WERI-Rb-1 (cell line): Measurements from ENCODE around the gene ZNF674.

Experiments used
- DNase-seq: peaks from one replicate; pipeline ENCODE4 v3.0.0-alpha.2; 2020
- H3K27ac ChIP-seq: fragments of 250-450 bp; sonication (Bioruptor Pico); 2 replicates; pipeline ENCODE4 v1.5.1; 2020; ENCODE audit warnings: mild to moderate bottlenecking, moderate library complexity
- H3K27me3 ChIP-seq: fragments of 250-450 bp; sonication (Bioruptor Pico); 2 replicates; pipeline ENCODE4 v1.5.1; 2021; ENCODE audit warnings: mild to moderate bottlenecking, low read depth, moderate library complexity; ENCODE audit not compliant: insufficient read depth, severe bottlenecking
- H3K36me3 ChIP-seq: fragments of 250-450 bp; sonication (Bioruptor Pico); 2 replicates; pipeline ENCODE4 v1.5.1; 2020; ENCODE audit warnings: mild to moderate bottlenecking, moderate library complexity
- H3K4me3 ChIP-seq: 2 replicates; pipeline ENCODE4 v1.5.1; 2011; ENCODE audit warnings: low read depth, mild to moderate bottlenecking, control low read depth, low read length
- H3K9me3 ChIP-seq: fragments of 250-450 bp; sonication (Bioruptor Pico); 2 replicates; pipeline ENCODE4 v1.5.1; 2021; ENCODE audit warnings: mild to moderate bottlenecking, moderate library complexity; ENCODE audit not compliant: severe bottlenecking
- CTCF ChIP-seq: IDR thresholded peaks from 2 replicates; pipeline ENCODE4 v1.5.1; 2011; ENCODE audit warnings: low read depth, mild to moderate bottlenecking, control low read depth, inconsistent platforms, low read length

Gene ZNF674

GRCh38 chrX:46545111-46546005, at the start of gene ZNF674:
Gene ZNF674, minus strand, starts transcription at chrX:46545421. Its CDS starts 3,334 bp downstream, at chrX:46542087.
- TF ChIP-seq CTCF = peak; percentile 52
- H3K36me3 ChIP-seq = peaks cover 6% of the 10 kb centered on the region
- no peaks in the 10 kb centered on the region for H3K27me3 ChIP-seq
- H3K27ac ChIP-seq = peak within 1 kb of the TSS; percentile 81
- peak; percentile 90 for DNase-seq
- peak within 1 kb of the TSS; percentile 93 for H3K4me3 ChIP-seq
- H3K9me3 ChIP-seq = no peaks in the 10 kb centered on the region

GRCh38 chrX:46589977-46590723, 44.9 kb upstream of the ZNF674 start:
- DNase-seq = no peak
- peaks cover 4% of the 10 kb centered on the region for H3K27me3 ChIP-seq
- H3K4me3 ChIP-seq = no peak overlapping the region
- TF ChIP-seq CTCF = no peak
- no peaks in the 10 kb centered on the region for H3K9me3 ChIP-seq
- no peak overlapping the region for H3K27ac ChIP-seq
- no peaks in the 10 kb centered on the region for H3K36me3 ChIP-seq

GRCh38 chrX:46588263-46588662, 43.0 kb upstream of the ZNF674 start:
- TF ChIP-seq CTCF = no peak
- no peak overlapping the region for H3K4me3 ChIP-seq
- H3K9me3 ChIP-seq = no peaks in the 10 kb centered on the region
- H3K27me3 ChIP-seq = peaks cover 10% of the 10 kb centered on the region
- H3K27ac ChIP-seq = no peak overlapping the region
- DNase-seq = no peak
- H3K36me3 ChIP-seq = no peaks in the 10 kb centered on the region

GRCh38 chrX:46587753-46588171, 42.5 kb upstream of the ZNF674 start:
- Histone ChIP-seq H3K27ac (no peak overlapping the region), H3K4me3 (no peak overlapping the region), H3K36me3 (no peaks in the 10 kb centered on the region), H3K27me3 (peaks cover 10% of the 10 kb centered on the region), H3K9me3 (no peaks in the 10 kb centered on the region)
- DNase-seq = no peak
- TF ChIP-seq CTCF = no peak

- TF ChIP-seq CTCF = no peak
- Histone ChIP-seq H3K9me3 (no peaks in the 10 kb centered on the region), H3K36me3 (no peaks in the 10 kb centered on the region), H3K27me3 (peaks cover 10% of the 10 kb centered on the region), H3K4me3 (no peak overlapping the region), H3K27ac (no peak overlapping the region)
- no peak for DNase-seq
Observed at GRCh38 chrX:46587158-46587557, 41.9 kb upstream of the ZNF674 start.
